Psoas muscle (tissue), 8 donors: ENCODE measurements around the gene MORN5. TPM values are rescaled to one million over a fixed set of nuclear protein-coding genes. Genes with fewer than 3 reads are reported as not detected.
A peak's percentile ranks its signal among the peaks of the same experiment; 100 is the strongest.

ENCODE experiments used
- ATAC-seq, 4 donors: fragments of 200-7000 bp; cut with Tn5 transposase; one replicate each; pipeline ENCODE4 v1.9.1; 2020; ENCODE audit warnings: moderate library complexity in 3 of 4, mild to moderate bottlenecking in 2 of 4
- DNase-seq, 2 donors: peaks; one replicate each; pipeline ENCODE4 v3.0.0-alpha.2; 2020
- H3K27ac ChIP-seq: fragments of 200-600 bp; one replicate; pipeline ENCODE4 v1.8.0; 2022
- H3K27me3 ChIP-seq, 3 donors: fragments of 200-600 bp in 1 of 3; one replicate each; pipeline versions ENCODE4 v1.6.1 to v1.8.0; 2013 to 2022; ENCODE audit warnings: low read length in 2 of 3, mild to moderate bottlenecking in 2 of 3, moderate library complexity in 1 of 3; ENCODE audit not compliant: insufficient read depth in 3 of 3
- H3K36me3 ChIP-seq, 2 donors: fragments of 200-600 bp in 1 of 2; one replicate each; pipeline versions ENCODE4 v1.6.1 to v1.8.0; 2013 to 2022; ENCODE audit warnings: low read depth in 1 of 2, mild to moderate bottlenecking in 1 of 2, moderate library complexity in 1 of 2; ENCODE audit not compliant: insufficient read depth in 1 of 2
- H3K4me1 ChIP-seq: fragments of 200-600 bp; one replicate; pipeline ENCODE4 v1.8.0; 2022
- H3K4me3 ChIP-seq: fragments of 200-600 bp; one replicate; pipeline ENCODE4 v1.8.0; 2022; ENCODE audit warnings: mild to moderate bottlenecking
- H3K9me3 ChIP-seq: fragments of 200-600 bp; one replicate; pipeline ENCODE4 v1.8.0; 2022
- WGBS, 3 donors: extraction: QIAGEN DNeasy Blood & Tissue Kit; methylation state at CpG; one replicate each; pipeline versions ENCODE4 v1.1.6 to v1.1.7; 2013; 5-methylcytosine and 5-hydroxymethylcytosine counted together
- intact Hi-C, 2 donors: fragments of 100-400 bp; cut with DNase I; formaldehyde crosslinking; loops; one replicate each; pipeline versions ENCODE4 v1.11.0 to v1.14.2; 2022
- polyA plus RNA-seq, 3 donors: library from polyadenylated mRNA; stranded (reverse); fragments of 200-250 nt; gene quantifications; one replicate each; pipeline ENCODE4 v1.2.3, GENCODE V29; 2013
- total RNA-seq, 4 donors: library from RNA; stranded (reverse); fragmentation: NEBNext Ultra II Directional in 2 of 4; extraction: Animal tissue kit (Norgen Biotek cat#: 25700) in 2 of 4; gene quantifications; one replicate each; pipeline versions ENCODE4 v1.2.1 to v1.2.4, GENCODE V29; 2021 to 2023
- TF ChIP-seq, protein P1 (sequence below): fragments of 200-600 bp; IDR thresholded peaks from one replicate; pipeline ENCODE4 v1.8.0; 2022; ENCODE audit warnings: antibody characterized with exemption
- donor health status: healthy with polysubstance abuse.
- donor health status: DM: no; HTN: no; CAD: no; lungs with moderate emphysema.
- donor health status: Bipolar disorder and iron deficiency.
- donor health status: healthy.
- donor health status: DM: yes; HTN: yes; CAD: no.
- donor health status: DM: no; HTN: no; CAD: no.
- donor health status: DM: no; HTN: no; CAD: no.
- donor health status: DM: yes; HTN: yes; CAD: no.

MORN5 gene
- total and polyA plus RNA-seq, 7 donors = not detected

DNA sequence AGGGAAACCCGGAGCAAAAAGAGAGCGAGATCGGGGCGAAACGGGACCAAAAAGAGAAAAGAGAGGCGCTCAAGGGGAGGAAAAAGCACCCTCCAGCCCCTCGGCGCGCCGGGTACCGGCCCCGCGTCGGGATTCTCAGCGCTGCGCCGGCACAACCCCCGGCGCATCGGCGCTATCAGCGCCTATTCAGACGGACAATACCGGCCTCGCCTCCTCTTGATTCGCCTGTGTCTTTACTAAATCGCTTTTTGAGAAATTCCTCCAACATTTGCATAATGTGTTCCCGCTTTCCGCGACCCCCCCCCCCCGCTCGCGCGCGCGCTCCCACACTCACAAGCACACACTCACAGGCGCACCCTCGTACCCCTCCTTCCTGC is 68.5 kb downstream of the MORN5 start:
- peak in 1 of 4 donors; percentile 54 for ATAC-seq
- TF ChIP-seq, protein P1, sequence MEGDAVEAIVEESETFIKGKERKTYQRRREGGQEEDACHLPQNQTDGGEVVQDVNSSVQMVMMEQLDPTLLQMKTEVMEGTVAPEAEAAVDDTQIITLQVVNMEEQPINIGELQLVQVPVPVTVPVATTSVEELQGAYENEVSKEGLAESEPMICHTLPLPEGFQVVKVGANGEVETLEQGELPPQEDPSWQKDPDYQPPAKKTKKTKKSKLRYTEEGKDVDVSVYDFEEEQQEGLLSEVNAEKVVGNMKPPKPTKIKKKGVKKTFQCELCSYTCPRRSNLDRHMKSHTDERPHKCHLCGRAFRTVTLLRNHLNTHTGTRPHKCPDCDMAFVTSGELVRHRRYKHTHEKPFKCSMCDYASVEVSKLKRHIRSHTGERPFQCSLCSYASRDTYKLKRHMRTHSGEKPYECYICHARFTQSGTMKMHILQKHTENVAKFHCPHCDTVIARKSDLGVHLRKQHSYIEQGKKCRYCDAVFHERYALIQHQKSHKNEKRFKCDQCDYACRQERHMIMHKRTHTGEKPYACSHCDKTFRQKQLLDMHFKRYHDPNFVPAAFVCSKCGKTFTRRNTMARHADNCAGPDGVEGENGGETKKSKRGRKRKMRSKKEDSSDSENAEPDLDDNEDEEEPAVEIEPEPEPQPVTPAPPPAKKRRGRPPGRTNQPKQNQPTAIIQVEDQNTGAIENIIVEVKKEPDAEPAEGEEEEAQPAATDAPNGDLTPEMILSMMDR = no peak
- peaks cover 0 to 76% (median 39%) of the 10 kb centered on the region in 3 donors for H3K27me3 ChIP-seq
- H3K9me3 ChIP-seq = no peaks in the 10 kb centered on the region
- DNase-seq = no peak
- H3K4me3 ChIP-seq = peak overlapping the region; percentile 64
- intact Hi-C loops = loop anchor here in 1 of 2 donors (5.0 kb wide), 1 partner anchor 124 kb away; no protein-coding TSS in a partner anchor
- H3K4me1 ChIP-seq = no peaks in the 10 kb centered on the region
- WGBS, 3 donors = 0 to 2% (median 1%) methylated on average over 30 to 38 of the region's 38 CpGs
- no peak overlapping the region for H3K27ac ChIP-seq
- H3K36me3 ChIP-seq = no peaks in the 10 kb centered on the region

DNA sequence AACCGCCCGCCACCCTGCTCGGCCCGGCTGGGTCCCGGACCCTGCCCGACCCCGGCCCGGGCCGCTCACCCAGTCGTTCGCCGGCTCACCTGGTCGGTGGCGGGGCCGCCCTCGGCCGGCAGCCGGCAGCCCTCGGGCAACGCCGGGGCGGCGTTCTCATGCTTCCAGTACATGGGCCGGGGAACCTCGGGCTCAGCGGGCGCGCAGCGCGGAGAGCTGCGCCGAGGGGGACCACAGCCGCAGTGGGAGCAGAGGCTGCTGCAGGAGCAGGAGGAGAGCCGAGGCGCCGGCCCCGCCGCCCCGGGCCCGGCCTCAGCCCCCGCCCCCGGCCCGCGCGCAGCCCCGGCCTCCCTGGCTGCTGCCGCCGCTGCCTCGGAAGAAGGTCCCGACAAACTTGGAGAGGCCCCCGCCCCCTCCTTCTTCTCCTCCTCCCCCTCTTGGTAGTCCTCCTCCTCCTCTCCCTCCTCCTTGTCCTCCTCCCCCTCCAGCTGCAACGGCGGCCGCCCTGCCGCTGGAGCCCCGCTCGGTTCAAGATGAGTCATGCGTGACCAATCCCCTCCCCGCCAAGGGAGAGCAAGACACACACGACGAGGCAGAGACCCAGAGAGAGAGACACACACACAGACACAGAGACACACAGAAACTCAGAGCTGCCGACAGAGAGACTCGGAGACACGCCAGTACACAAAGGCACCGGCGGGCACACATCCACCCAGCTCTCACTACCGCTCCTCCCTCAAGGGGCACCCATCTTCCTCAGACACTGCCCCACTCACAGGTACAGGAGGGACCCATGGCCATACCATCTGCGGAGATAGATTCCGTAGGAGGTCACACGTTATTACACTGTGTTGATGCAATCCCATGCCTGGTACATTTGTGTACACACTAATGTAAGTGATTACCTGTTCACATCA is 69.1 kb downstream of the MORN5 start, which contains the start of gene LHX6:
Gene LHX6, minus strand, starts transcription at position 390 of the 917 bp plus-strand sequence. Its CDS starts 217 bp downstream, at position 173.
- Histone ChIP-seq H3K36me3 (no peaks in the 10 kb centered on the region), H3K27me3 (peaks cover 0 to 71% (median 39%) of the 10 kb centered on the region in 3 donors), H3K27ac (no peak within 1 kb of the TSS), H3K4me3 (peak within 1 kb of the TSS; percentile 64), H3K4me1 (no peaks in the 10 kb centered on the region), H3K9me3 (no peaks in the 10 kb centered on the region)
- 3 to 5% (median 4%) methylated on average over 37 to 70 of the region's 70 CpGs for WGBS, 3 donors
- TF ChIP-seq, protein P1 = no peak
- intact Hi-C loops = loop anchor here in 1 of 2 donors (5.0 kb wide), 1 partner anchor 123 kb away; no protein-coding TSS in a partner anchor
- ATAC-seq (peak in 3 of 4 donors; percentile 42 to 65 (median 60)), DNase-seq (no peak)

DNA sequence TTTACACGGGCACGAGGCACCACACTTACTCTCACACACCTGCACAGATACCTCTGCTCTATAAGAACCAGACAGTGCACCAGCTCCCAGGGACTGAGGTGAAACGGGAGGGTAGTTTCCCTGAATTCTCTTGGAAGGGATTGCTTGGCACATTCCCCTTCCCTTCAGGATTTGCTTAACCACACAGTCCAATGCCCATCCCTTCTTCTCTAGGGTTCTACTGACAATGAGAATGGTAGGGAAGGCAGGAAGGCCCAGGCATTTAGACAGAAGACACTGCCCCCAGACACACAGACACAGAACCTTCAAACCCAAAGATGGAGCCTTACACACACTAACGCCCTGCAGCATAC is 69.8 kb downstream of the MORN5 start:
- DNase-seq (no peak), ATAC-seq (no peak)
- TF ChIP-seq, protein P1 = no peak
- Histone ChIP-seq H3K27ac (no peak overlapping the region), H3K36me3 (no peaks in the 10 kb centered on the region), H3K9me3 (no peaks in the 10 kb centered on the region), H3K27me3 (peaks cover 0 to 66% (median 36%) of the 10 kb centered on the region in 3 donors), H3K4me1 (no peaks in the 10 kb centered on the region), H3K4me3 (no peak overlapping the region)
- intact Hi-C loops = loop anchor here in 1 of 2 donors (5.0 kb wide), 1 partner anchor 123 kb away; no protein-coding TSS in a partner anchor
- WGBS, 3 donors = 55 to 69% (median 62%) methylated on average over 4 of the region's 4 CpGs

DNA sequence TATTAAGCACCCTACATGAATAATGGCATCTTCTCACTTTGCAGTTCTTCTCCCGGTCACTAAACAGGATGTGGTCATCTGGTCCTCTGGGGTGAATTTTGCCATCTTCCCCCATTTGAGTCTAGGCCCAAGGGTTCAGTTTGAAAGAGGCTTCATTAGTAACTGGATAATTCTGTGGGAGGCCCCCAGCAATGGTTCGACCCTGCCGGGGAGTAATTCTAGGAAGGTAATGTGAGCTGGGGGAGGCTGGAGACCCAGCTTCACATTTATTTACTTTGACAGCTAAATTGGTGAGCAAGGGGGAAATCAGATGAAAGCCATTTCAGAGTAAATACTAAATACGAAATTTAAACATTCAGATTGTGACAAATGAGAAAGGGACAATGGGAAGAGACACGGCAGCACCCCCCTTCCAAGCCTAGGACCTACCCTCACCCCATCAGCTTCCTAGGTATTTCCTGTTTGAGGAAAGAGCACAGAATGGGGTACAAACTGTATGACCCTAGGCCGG is 73.1 kb downstream of the MORN5 start:
- WGBS, 3 donors = 73 to 78% (median 76%) methylated on average over 6 of the region's 6 CpGs
- no peak overlapping the region for H3K27ac ChIP-seq
- no peak for ATAC-seq

More for the DNA sequence above, 73.1 kb downstream of the MORN5 start:
- intact Hi-C loops = no loop called here
- Histone ChIP-seq H3K27me3 (peaks cover 0 to 33% (median 14%) of the 10 kb centered on the region in 3 donors), H3K4me1 (no peaks in the 10 kb centered on the region), H3K4me3 (no peak overlapping the region), H3K9me3 (no peaks in the 10 kb centered on the region), H3K36me3 (peaks cover 0 to under 1% of the 10 kb centered on the region in 2 donors)
- TF ChIP-seq, protein P1 = no peak
- no peak for DNase-seq
